RWPE1 (cell line): ENCODE data around the gene BMPR1B.

ENCODE experiments used
- CTCF ChIA-PET: fragments of 350-600 bp; sonication (Branson Sonifier 250); formaldehyde crosslinking; extraction: SDS; loops from one replicate; lab custom pipeline; 2021; lab: Yijun Ruan, JAX
- POLR2A ChIA-PET: fragments of 400-600 bp; formaldehyde crosslinking; extraction: SDS; loops from one replicate; lab custom pipeline; 2020; ENCODE audit warnings: antibody characterized with exemption; ENCODE audit not compliant: low non-redundant PET; lab: Yijun Ruan, JAX
- DNase-seq: peaks from one replicate; pipeline ENCODE4 v3.0.0; 2012; ENCODE audit warnings: low spot score
- H3K27ac ChIP-seq: fragments of 450-650 bp; 2 replicates; pipeline ENCODE4 v1.5.1; 2017
- TF ChIP-seq, protein P1 (sequence below): fragments of 450-650 bp; conservative IDR thresholded peaks from 2 replicates; pipeline ENCODE4 v1.5.1; 2017; ENCODE audit warnings: low read depth, mild to moderate bottlenecking

BMPR1B gene

DNA sequence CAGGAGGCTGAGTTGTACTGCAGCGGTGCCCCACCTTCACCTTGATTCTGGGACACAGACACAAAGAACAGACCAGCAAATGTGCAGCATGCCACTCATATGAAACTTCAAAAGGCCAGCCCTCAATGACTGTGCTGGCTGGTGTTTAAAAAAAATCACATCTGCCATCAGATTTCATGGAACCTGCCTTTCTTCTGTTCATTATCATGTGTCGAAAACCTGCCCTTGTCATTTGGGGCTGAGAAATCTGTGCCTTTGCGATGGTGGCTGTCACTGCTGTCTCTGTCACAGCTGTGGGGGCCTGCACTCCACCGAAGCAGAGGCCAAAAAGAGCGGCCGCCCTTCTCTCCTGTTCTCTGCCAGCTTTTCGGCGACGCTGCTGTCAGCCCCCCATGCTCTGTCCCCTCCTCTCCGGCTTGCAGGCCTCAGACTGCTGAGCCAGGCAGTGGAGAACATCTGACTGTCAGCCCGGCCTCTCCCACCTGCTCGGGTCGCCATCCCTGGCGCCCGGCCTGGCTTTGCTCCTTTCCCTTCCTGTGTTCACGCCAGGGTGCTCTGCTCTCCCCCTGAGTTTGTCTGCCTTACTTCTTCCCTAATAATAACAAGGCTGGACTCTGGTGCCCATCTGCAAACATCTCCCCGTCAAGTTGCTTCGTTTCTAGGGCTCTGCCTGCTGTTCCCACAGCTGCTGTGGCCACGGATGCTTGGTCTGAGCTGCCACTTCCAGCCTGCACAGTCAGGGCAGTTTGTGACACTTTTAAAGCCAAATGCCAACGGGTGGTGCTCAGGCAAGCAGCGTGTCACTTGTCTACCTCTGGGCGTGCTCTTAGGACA is 435.9 kb downstream of the BMPR1B start:
- DNase-seq: no peak
- TF ChIP-seq, protein P1, sequence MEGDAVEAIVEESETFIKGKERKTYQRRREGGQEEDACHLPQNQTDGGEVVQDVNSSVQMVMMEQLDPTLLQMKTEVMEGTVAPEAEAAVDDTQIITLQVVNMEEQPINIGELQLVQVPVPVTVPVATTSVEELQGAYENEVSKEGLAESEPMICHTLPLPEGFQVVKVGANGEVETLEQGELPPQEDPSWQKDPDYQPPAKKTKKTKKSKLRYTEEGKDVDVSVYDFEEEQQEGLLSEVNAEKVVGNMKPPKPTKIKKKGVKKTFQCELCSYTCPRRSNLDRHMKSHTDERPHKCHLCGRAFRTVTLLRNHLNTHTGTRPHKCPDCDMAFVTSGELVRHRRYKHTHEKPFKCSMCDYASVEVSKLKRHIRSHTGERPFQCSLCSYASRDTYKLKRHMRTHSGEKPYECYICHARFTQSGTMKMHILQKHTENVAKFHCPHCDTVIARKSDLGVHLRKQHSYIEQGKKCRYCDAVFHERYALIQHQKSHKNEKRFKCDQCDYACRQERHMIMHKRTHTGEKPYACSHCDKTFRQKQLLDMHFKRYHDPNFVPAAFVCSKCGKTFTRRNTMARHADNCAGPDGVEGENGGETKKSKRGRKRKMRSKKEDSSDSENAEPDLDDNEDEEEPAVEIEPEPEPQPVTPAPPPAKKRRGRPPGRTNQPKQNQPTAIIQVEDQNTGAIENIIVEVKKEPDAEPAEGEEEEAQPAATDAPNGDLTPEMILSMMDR: no peak
- ChIA-PET CTCF (no interaction called here), POLR2A (no interaction called here)
- no peak overlapping the region for H3K27ac ChIP-seq

- ChIA-PET CTCF (no interaction called here), POLR2A (no interaction called here)
Observed at GRCh38 chr4:95197353-95197752, 439.6 kb downstream of the BMPR1B start.

DNA sequence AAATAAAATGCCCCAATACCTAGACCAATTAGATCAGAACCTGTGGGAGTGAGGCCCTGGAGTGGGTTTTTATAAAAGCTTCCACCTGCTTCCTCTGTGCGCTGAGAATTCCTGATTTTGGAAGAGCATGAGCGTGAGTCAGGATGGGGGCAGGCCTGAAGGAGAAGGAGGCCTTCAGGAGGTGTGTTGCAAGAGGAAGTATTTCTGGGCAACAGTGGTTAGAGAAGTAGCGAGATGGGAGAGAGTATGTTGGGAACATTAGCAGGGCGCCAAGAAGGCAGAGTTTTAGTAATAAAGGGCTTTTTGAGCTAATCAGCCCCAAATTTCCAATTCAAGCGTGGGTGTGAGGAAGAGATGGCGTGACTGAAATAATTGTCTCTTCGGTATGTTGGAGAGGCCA is 441.2 kb downstream of the BMPR1B start:
- TF ChIP-seq, protein P1: no peak
- ChIA-PET POLR2A (no interaction called here), CTCF (no interaction called here)
- no peak for DNase-seq
- H3K27ac ChIP-seq: no peak overlapping the region

More at GRCh38 chr4:95197353-95197752, 439.6 kb downstream of the BMPR1B start:
- DNase-seq: no peak
- TF ChIP-seq, protein P1: no peak
- no peak overlapping the region for H3K27ac ChIP-seq

- no peak for DNase-seq
- no peak overlapping the region for H3K27ac ChIP-seq
- ChIA-PET POLR2A (no interaction called here), CTCF (interaction anchor here (0.5 to 0.6 kb wide), 2 partner anchors 304 to 540 kb away, joined by 3 to 4 read pairs; no protein-coding TSS in a partner anchor)
- TF ChIP-seq, protein P1: no peak
Observed at GRCh38 chr4:95204267-95204844, 446.6 kb downstream of the BMPR1B start.

DNA sequence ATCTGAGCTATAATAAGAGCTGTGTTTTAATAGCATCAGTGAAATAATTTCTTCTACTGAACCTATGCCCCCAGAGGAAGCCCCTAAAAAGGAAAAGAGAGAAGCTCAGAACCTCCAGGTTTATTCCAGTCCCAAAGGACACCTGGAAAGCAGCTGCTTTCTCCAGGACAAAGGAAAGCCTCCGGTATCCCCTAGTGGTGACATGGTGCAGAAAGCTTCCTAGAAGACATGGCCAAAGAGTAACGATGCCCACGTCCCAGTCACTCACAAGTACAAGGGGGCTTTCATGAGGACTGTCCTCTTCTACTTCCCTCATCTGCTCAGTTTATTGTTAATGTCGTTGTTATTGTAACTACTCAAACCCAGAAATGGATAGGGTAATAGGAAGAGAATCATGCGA is 447.1 kb downstream of the BMPR1B start:
- TF ChIP-seq, protein P1: 0 out of 2 replicates have a peak, but pooled peaks have one; percentile 11
- no peak overlapping the region for H3K27ac ChIP-seq
- ChIA-PET POLR2A (no interaction called here), CTCF (interaction anchor here (0.5 to 0.6 kb wide), 2 partner anchors 304 to 540 kb away, joined by 3 to 4 read pairs; no protein-coding TSS in a partner anchor)
- DNase-seq: no peak
